Naive thymus-derived CD4-positive, alpha-beta T cell (primary cell): ENCODE data around the gene WFIKKN1. TPM values are rescaled to one million over a fixed set of nuclear protein-coding genes. Genes with fewer than 3 reads are reported as not detected.
"Not testable (repeated sequence)": the region's sequence is repeated elsewhere in the genome, so short reads cannot be mapped to it uniquely, and the experiment has no call there.

Source experiments
- ATAC-seq: fragments of 150-1000 bp; cut with Tn5 transposase; 2 replicates; pipeline ENCODE4 v1.10.0; 2021; ENCODE audit warnings: mild to moderate bottlenecking, moderate library complexity
- CTCF ChIA-PET: fragments of 350-600 bp; sonication (Branson Sonifier 250); formaldehyde crosslinking; loops from one replicate; lab custom pipeline; 2021; ENCODE audit warnings: antibody characterized with exemption; lab: Charles Lee
- POLR2A ChIA-PET: fragments of 350-600 bp; sonication (Branson Sonifier 250); formaldehyde crosslinking; loops from one replicate; lab custom pipeline; 2021; ENCODE audit warnings: antibody characterized with exemption, inconsistent platforms; lab: Charles Lee
- DNase-seq, 9 donors: peaks; one replicate each; pipeline versions ENCODE4 v3.0.0 to v3.0.0-alpha.2; 2020 to 2022; ENCODE audit warnings: mixed read lengths in 1 of 9
- H3K27ac ChIP-seq: one replicate; pipeline ENCODE4 v1.7.0; 2013; ENCODE audit warnings: mild to moderate bottlenecking, low read depth, low read length, moderate library complexity
- H3K27me3 ChIP-seq, 2 donors: one replicate each; pipeline ENCODE4 v1.7.0; 2013; ENCODE audit warnings: low read length in 2 of 2, mild to moderate bottlenecking in 2 of 2, moderate library complexity in 2 of 2; ENCODE audit not compliant: control insufficient read depth in 2 of 2, insufficient read depth in 2 of 2
- H3K36me3 ChIP-seq, 3 experiments: 1 replicate in 2 of 3; 2 replicates in 1 of 3; pipeline ENCODE4 v1.7.0; 2013; ENCODE audit warnings: low read length in 3 of 3, mild to moderate bottlenecking in 3 of 3, moderate library complexity in 1 of 3; ENCODE audit not compliant: insufficient read depth in 3 of 3, control insufficient read depth in 2 of 3
- H3K4me1 ChIP-seq, 2 donors: one replicate each; pipeline ENCODE4 v1.7.0; 2013; ENCODE audit warnings: low read length in 2 of 2, mild to moderate bottlenecking in 2 of 2, moderate library complexity in 1 of 2; ENCODE audit not compliant: control insufficient read depth in 2 of 2, insufficient read depth in 2 of 2
- H3K4me3 ChIP-seq: 2 replicates; pipeline ENCODE4 v1.7.0; 2013; ENCODE audit warnings: mild to moderate bottlenecking, low read length
- H3K9me3 ChIP-seq, 3 experiments: 1 replicate in 2 of 3; 2 replicates in 1 of 3; pipeline ENCODE4 v1.7.0; 2013; ENCODE audit warnings: low read length in 3 of 3; ENCODE audit not compliant: control insufficient read depth in 2 of 3
- H3K27ac Mint-ChIP-seq, 9 donors: one replicate each; pipeline ENCODE4 v1.8.0; 2020 to 2022; ENCODE audit warnings: mixed read lengths in 9 of 9, mild to moderate bottlenecking in 8 of 9, moderate library complexity in 5 of 9, inconsistent platforms in 2 of 9
- H3K27me3 Mint-ChIP-seq, 5 donors: one replicate each; pipeline ENCODE4 v1.8.0; 2021 to 2022; ENCODE audit warnings: mixed read lengths in 5 of 5, mild to moderate bottlenecking in 1 of 5
- H3K36me3 Mint-ChIP-seq, 5 donors: one replicate each; pipeline ENCODE4 v1.8.0; 2020 to 2022; ENCODE audit warnings: mixed read lengths in 5 of 5, mild to moderate bottlenecking in 3 of 5, inconsistent platforms in 1 of 5
- H3K4me1 Mint-ChIP-seq, 7 donors: one replicate each; pipeline ENCODE4 v1.8.0; 2020 to 2022; ENCODE audit warnings: mixed read lengths in 7 of 7, mild to moderate bottlenecking in 3 of 7, inconsistent platforms in 1 of 7
- H3K4me3 Mint-ChIP-seq, 10 donors: one replicate each; pipeline ENCODE4 v1.8.0; 2020 to 2022; ENCODE audit warnings: mild to moderate bottlenecking in 10 of 10, mixed read lengths in 10 of 10, moderate library complexity in 6 of 10, inconsistent platforms in 2 of 10
- H3K9me3 Mint-ChIP-seq, 11 donors: one replicate each; pipeline ENCODE4 v1.8.0; 2020 to 2022; ENCODE audit warnings: mixed read lengths in 11 of 11, mild to moderate bottlenecking in 4 of 11, inconsistent platforms in 1 of 11, moderate library complexity in 1 of 11
- intact Hi-C, 2 donors: fragments of 100-400 bp; cut with micrococcal nuclease; formaldehyde crosslinking; loops; one replicate each; pipeline ENCODE4 v1.15.1; 2023
- polyA plus RNA-seq, 2 donors: library from polyadenylated mRNA; unstranded; fragments of 300-500 nt; fragmentation: Illumina TruSeq; gene quantifications; one replicate each; pipeline ENCODE4 v1.2.3, GENCODE V29; 2021
- total RNA-seq, 6 experiments: library from RNA in 5 of 6; stranded (reverse) in 5 of 6; gene quantifications; 1 replicate in 5 of 6; 2 replicates in 1 of 6; pipeline ENCODE4 v1.2.3 and lab custom pipeline; 2021 to 2026

Gene WFIKKN1
- total and polyA plus RNA-seq, 7 experiments from 2014 or later = 0.34 to 0.81 (median 0.56) TPM; not detected in 2

GRCh38 chr16:597655-598054 lies 33.1 kb upstream of the WFIKKN1 start:
- POLR2A ChIA-PET, intact Hi-C loops: not testable (repeated sequence)

GRCh38 chr16:598823-599739 lies 31.7 kb upstream of the WFIKKN1 start:
- Histone ChIP-seq H3K4me3 (no peak overlapping the region), H3K27ac (no peak overlapping the region), H3K9me3 (no peaks in the 10 kb centered on the region), H3K36me3 (peaks cover 0 to 13% (median 0%) of the 10 kb centered on the region in 3 experiments), H3K27me3 (no peaks in the 10 kb centered on the region), H3K4me1 (no peaks in the 10 kb centered on the region)
- H3K4me1 Mint-ChIP-seq = peaks cover 3 to 31% (median 20%) of the 10 kb centered on the region in 7 donors
- peak overlapping the region in 1 of 9 donors; percentile 56 for H3K27ac Mint-ChIP-seq
- ATAC-seq (no peak), DNase-seq (no peak)
- peaks cover 0 to 12% (median 0%) of the 10 kb centered on the region in 5 donors for H3K36me3 Mint-ChIP-seq
- no peaks in the 10 kb centered on the region for H3K27me3 Mint-ChIP-seq
- intact Hi-C loops = no loop called here
- no peaks in the 10 kb centered on the region for H3K9me3 Mint-ChIP-seq
- ChIA-PET CTCF (no interaction called here), POLR2A (no interaction called here)
- no peak overlapping the region for H3K4me3 Mint-ChIP-seq

More at GRCh38 chr16:597655-598054, 33.1 kb upstream of the WFIKKN1 start:
- ATAC-seq, H3K27ac Mint-ChIP-seq, H3K27me3 ChIP-seq, DNase-seq, H3K27me3 Mint-ChIP-seq, H3K4me1 ChIP-seq, H3K27ac ChIP-seq, H3K4me3 ChIP-seq, H3K9me3 Mint-ChIP-seq, CTCF ChIA-PET, H3K9me3 ChIP-seq, H3K4me3 Mint-ChIP-seq: not testable (repeated sequence)
- Mint-ChIP-seq H3K4me1 (peaks cover 4 to 28% (median 19%) of the 10 kb centered on the region in 7 donors), H3K36me3 (peaks cover 0 to 13% (median 0%) of the 10 kb centered on the region in 5 donors)
- peaks cover 0 to 16% (median 0%) of the 10 kb centered on the region in 3 experiments for H3K36me3 ChIP-seq

DNA sequence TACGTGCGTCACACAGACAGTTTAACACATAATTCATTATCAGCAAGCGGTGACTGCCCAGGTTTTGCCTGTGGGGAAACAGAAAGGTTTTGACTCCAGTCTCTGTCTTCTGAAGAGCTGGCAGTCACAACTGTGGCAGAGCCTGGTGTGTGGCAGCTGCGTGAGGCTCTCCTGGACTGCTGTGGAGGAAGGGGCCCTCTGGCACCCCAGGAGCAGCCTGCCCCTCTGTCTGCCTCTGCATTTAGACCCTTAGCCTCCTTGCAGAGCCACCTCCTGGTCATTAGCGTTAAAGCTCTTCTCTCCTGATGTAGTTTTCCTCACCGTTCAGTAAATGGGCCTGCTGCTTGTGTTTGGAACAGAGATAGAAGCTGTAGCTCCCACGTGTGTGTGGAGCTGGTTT lies 30.0 kb upstream of the WFIKKN1 start:
- ATAC-seq = no peak
- ChIA-PET CTCF (interaction anchor here (1.3 kb wide), 1 partner anchor 24 kb away, joined by 10 read pairs; no protein-coding TSS in a partner anchor), POLR2A (interaction anchor here (0.7 kb wide), 1 partner anchor 35 kb away, joined by 4 read pairs; the partner anchor contains the start of gene METTL26)
- Histone ChIP-seq H3K9me3 (peaks cover 0 to 4% (median 0%) of the 10 kb centered on the region in 3 experiments), H3K27me3 (no peaks in the 10 kb centered on the region), H3K27ac (no peak overlapping the region), H3K36me3 (peaks cover 0 to 10% (median 0%) of the 10 kb centered on the region in 3 experiments), H3K4me3 (no peak overlapping the region), H3K4me1 (no peaks in the 10 kb centered on the region)
- Mint-ChIP-seq H3K4me1 (peaks cover 3 to 24% (median 18%) of the 10 kb centered on the region in 7 donors), H3K36me3 (peaks cover 0 to 14% (median 0%) of the 10 kb centered on the region in 5 donors), H3K27me3 (no peaks in the 10 kb centered on the region), H3K4me3 (no peak overlapping the region), H3K27ac (no peak overlapping the region), H3K9me3 (no peaks in the 10 kb centered on the region)
- no peak for DNase-seq
- intact Hi-C loops = no loop called here

- no peaks in the 10 kb centered on the region for H3K36me3 ChIP-seq
- intact Hi-C loops = no loop called here
- ATAC-seq (no peak), DNase-seq (no peak)
- H3K36me3 Mint-ChIP-seq = peaks cover 0 to 10% (median 0%) of the 10 kb centered on the region in 5 donors
- no peaks in the 10 kb centered on the region for H3K27me3 Mint-ChIP-seq
- no peak overlapping the region for H3K27ac ChIP-seq
- no peak overlapping the region for H3K4me3 Mint-ChIP-seq
- no peaks in the 10 kb centered on the region for H3K27me3 ChIP-seq
- no peaks in the 10 kb centered on the region for H3K9me3 Mint-ChIP-seq
- peaks cover 3 to 24% (median 17%) of the 10 kb centered on the region in 7 donors for H3K4me1 Mint-ChIP-seq
- POLR2A ChIA-PET = no interaction called here
- peaks cover 0 to 4% (median 0%) of the 10 kb centered on the region in 3 experiments for H3K9me3 ChIP-seq
- H3K4me3 ChIP-seq = no peak overlapping the region
- H3K27ac Mint-ChIP-seq = no peak overlapping the region
- no peaks in the 10 kb centered on the region for H3K4me1 ChIP-seq
- CTCF ChIA-PET = no interaction called here
Measured at GRCh38 chr16:603933-604332, 26.9 kb upstream of the WFIKKN1 start.

GRCh38 chr16:606656-607307 lies 24.0 kb upstream of the WFIKKN1 start:
- Mint-ChIP-seq H3K36me3 (peaks cover 0 to 5% (median 0%) of the 10 kb centered on the region in 5 donors), H3K27me3 (no peaks in the 10 kb centered on the region), H3K9me3 (no peaks in the 10 kb centered on the region), H3K27ac (no peak overlapping the region), H3K4me3 (no peak overlapping the region), H3K4me1 (peaks cover 6 to 26% (median 17%) of the 10 kb centered on the region in 7 donors)
- H3K27me3 ChIP-seq = no peaks in the 10 kb centered on the region
- intact Hi-C loops = no loop called here
- H3K4me1 ChIP-seq = no peaks in the 10 kb centered on the region
- ChIA-PET POLR2A (no interaction called here), CTCF (no interaction called here)
- H3K9me3 ChIP-seq = peaks cover 0 to 4% (median 0%) of the 10 kb centered on the region in 3 experiments
- H3K4me3 ChIP-seq = no peak overlapping the region
- no peaks in the 10 kb centered on the region for H3K36me3 ChIP-seq
- DNase-seq (no peak), ATAC-seq (no peak)
- no peak overlapping the region for H3K27ac ChIP-seq

DNA sequence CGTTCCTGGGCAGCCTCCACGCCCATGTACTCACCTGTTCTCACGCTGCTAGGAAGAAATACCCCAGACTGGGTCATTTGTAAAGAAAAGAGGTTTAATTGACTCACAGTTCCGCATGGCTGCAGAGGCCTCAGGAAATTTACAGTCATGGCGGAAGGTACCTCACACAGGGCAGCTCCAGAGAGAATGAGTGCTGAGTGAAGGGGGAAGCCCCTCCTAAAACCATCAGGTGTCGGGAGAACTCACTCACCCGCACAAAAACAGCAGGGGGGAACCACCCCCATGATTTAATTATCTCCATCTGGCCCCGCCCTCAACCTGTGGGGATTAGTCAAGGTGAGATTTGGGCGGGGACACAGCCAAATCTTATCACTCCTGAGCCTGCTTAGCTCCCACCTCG lies 22.8 kb upstream of the WFIKKN1 start:
- DNase-seq (no peak), ATAC-seq (no peak)
- no peaks in the 10 kb centered on the region for H3K9me3 Mint-ChIP-seq
- ChIA-PET POLR2A (no interaction called here), CTCF (no interaction called here)
- no peaks in the 10 kb centered on the region for H3K27me3 Mint-ChIP-seq
- no peaks in the 10 kb centered on the region for H3K4me1 ChIP-seq
- peaks cover 0 to 5% (median 0%) of the 10 kb centered on the region in 5 donors for H3K36me3 Mint-ChIP-seq
- H3K4me1 Mint-ChIP-seq = peaks cover 6 to 21% (median 14%) of the 10 kb centered on the region in 7 donors
- no peak overlapping the region for H3K27ac ChIP-seq
- intact Hi-C loops = no loop called here
- H3K9me3 ChIP-seq = peaks cover 0 to 4% (median 0%) of the 10 kb centered on the region in 3 experiments
- no peaks in the 10 kb centered on the region for H3K36me3 ChIP-seq
- no peak overlapping the region for H3K27ac Mint-ChIP-seq
- no peak overlapping the region for H3K4me3 ChIP-seq
- no peaks in the 10 kb centered on the region for H3K27me3 ChIP-seq
- H3K4me3 Mint-ChIP-seq = no peak overlapping the region
